Upper lobe of left lung (tissue), 4 donors: ENCODE measurements around the gene SLC41A3.
"Not testable (repeated sequence)": the region's sequence is repeated elsewhere in the genome, so short reads cannot be mapped to it uniquely, and the experiment has no call there.

Source experiments
- EP300 ChIP-seq, 4 donors: sonication (generic); formaldehyde crosslinking; IDR thresholded peaks; one replicate each; pipeline ENCODE4 v1.5.1; 2017; ENCODE audit warnings: antibody characterized with exemption in 4 of 4, control low read depth in 2 of 4
- POLR2A ChIP-seq, 4 donors: fragments of 450-650 bp; IDR thresholded peaks; one replicate each; pipeline ENCODE4 v1.5.1; 2016 to 2017; ENCODE audit warnings: antibody characterized with exemption in 4 of 4, mild to moderate bottlenecking in 2 of 4
- POLR2AphosphoS5 ChIP-seq, 2 donors: sonication (generic); formaldehyde crosslinking; IDR thresholded peaks; one replicate each; pipeline ENCODE4 v1.5.1; 2017; ENCODE audit warnings: antibody characterized with exemption in 2 of 2
- TF ChIP-seq, protein P1 (sequence below), 6 experiments: fragments of 450-650 bp in 4 of 6; fragments of 200-600 bp in 2 of 6; sonication (generic) in 2 of 6; IDR thresholded peaks; one replicate each; pipeline ENCODE4 v1.5.1; 2016 to 2019; ENCODE audit warnings: antibody characterized with exemption in 6 of 6

DNA sequence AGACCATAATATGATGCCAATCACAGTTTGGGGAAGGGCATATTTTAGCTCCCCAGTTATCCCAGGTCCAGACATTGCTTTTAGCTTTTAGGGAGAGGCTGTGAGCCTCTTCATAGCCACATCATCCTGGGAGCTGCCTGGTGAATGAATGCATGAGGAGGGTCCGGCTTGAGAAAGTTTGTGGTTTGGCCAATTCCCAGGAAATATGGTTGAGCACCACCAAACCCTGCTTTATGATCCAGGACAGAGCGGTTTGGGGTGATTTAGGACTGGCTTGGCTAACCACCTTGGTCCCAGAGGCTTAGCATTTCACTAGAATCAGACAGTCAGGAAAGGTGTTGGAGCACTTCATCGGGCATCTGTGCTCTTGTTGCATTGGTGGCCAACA lies 107.9 kb downstream of the SLC41A3 start:
- TF ChIP-seq, protein P1, sequence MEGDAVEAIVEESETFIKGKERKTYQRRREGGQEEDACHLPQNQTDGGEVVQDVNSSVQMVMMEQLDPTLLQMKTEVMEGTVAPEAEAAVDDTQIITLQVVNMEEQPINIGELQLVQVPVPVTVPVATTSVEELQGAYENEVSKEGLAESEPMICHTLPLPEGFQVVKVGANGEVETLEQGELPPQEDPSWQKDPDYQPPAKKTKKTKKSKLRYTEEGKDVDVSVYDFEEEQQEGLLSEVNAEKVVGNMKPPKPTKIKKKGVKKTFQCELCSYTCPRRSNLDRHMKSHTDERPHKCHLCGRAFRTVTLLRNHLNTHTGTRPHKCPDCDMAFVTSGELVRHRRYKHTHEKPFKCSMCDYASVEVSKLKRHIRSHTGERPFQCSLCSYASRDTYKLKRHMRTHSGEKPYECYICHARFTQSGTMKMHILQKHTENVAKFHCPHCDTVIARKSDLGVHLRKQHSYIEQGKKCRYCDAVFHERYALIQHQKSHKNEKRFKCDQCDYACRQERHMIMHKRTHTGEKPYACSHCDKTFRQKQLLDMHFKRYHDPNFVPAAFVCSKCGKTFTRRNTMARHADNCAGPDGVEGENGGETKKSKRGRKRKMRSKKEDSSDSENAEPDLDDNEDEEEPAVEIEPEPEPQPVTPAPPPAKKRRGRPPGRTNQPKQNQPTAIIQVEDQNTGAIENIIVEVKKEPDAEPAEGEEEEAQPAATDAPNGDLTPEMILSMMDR (IDR thresholded peaks at IDR 0.05) = not testable (repeated sequence)
- not testable (repeated sequence) for TF ChIP-seq POLR2A, POLR2AphosphoS5, EP300 (IDR thresholded peaks at IDR 0.05)
